ENCODE results near the gene SLC9C2. TPM values are rescaled to one million over a fixed set of nuclear protein-coding genes. Genes with fewer than 3 reads are reported as not detected.
"Not testable (repeated sequence)": the region's sequence is repeated elsewhere in the genome, so short reads cannot be mapped to it uniquely, and the experiment has no call there.

The SLC9C2 gene
- total and polyA plus RNA-seq, 2 donors (not counting 1 experiment from before 2014, with no cell fraction given), result not detected

DNA sequence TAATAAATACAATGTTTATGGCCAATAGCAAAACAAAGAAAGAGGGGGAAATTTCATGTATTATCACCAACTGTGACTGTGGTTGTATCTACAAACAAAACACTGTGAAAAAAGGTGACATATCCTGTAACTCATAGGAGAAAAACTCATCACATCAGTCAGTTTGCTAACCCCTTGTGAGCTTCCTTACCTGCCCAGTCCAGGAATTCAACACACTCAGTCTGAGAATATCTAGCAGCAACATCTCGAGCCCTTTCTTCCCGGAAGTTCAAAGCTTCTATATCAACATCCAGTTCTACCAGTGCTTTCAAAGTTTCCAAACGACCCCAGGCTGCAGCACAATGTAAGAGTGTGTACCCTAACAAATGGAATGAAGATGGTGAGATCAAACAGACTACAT, 43.8 kb upstream of the SLC9C2 start:
- DNase-seq (ENCODE audit: low read depth in 2 of 2), result no peak
- Histone ChIP-seq H3K27me3 (ENCODE audit: control insufficient read depth, insufficient read depth, low read length) (no peaks in the 10 kb centered on the region), H3K4me2 (ENCODE audit: extremely low read depth, insufficient read depth, low read length) (no peak overlapping the region), H3K27ac (ENCODE audit: insufficient read depth, low read length) (no peak overlapping the region), H3K9me3 (ENCODE audit: control insufficient read depth, insufficient read depth, low read depth, low read length) (no peaks in the 10 kb centered on the region), H4K20me1 (ENCODE audit: control insufficient read depth, extremely low read depth, insufficient read depth, low read length) (no peaks in the 10 kb centered on the region), H2AFZ (ENCODE audit: low read length) (no peak overlapping the region), H3K9ac (ENCODE audit: insufficient read depth, low read length) (no peak overlapping the region), H3K36me3 (ENCODE audit: control insufficient read depth, insufficient read depth, low read length) (no peaks in the 10 kb centered on the region), H3K4me1 (ENCODE audit: control insufficient read depth, extremely low read depth, insufficient read depth, low read length) (no peaks in the 10 kb centered on the region), H3K4me3 (replicated peaks in 1 of 4; ENCODE audit: control extremely low read depth in 1 of 4, insufficient read depth in 1 of 4, low read depth in 3 of 4, low read length in 4 of 4) (no peak overlapping the region), H3K79me2 (ENCODE audit: control insufficient read depth, insufficient read depth, low read length) (no peaks in the 10 kb centered on the region)
- TF ChIP-seq, protein P1, sequence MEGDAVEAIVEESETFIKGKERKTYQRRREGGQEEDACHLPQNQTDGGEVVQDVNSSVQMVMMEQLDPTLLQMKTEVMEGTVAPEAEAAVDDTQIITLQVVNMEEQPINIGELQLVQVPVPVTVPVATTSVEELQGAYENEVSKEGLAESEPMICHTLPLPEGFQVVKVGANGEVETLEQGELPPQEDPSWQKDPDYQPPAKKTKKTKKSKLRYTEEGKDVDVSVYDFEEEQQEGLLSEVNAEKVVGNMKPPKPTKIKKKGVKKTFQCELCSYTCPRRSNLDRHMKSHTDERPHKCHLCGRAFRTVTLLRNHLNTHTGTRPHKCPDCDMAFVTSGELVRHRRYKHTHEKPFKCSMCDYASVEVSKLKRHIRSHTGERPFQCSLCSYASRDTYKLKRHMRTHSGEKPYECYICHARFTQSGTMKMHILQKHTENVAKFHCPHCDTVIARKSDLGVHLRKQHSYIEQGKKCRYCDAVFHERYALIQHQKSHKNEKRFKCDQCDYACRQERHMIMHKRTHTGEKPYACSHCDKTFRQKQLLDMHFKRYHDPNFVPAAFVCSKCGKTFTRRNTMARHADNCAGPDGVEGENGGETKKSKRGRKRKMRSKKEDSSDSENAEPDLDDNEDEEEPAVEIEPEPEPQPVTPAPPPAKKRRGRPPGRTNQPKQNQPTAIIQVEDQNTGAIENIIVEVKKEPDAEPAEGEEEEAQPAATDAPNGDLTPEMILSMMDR (conservative IDR thresholded peaks at IDR 0.05 in 1 of 2, IDR thresholded peaks at IDR 0.05 in 1 of 2; ENCODE audit: low read depth in 1 of 2, low read length in 2 of 2), result no peak
- no peak for TF ChIP-seq EZH2 (IDR thresholded peaks at IDR 0.05; ENCODE audit: low read length, missing control alignments)

DNA sequence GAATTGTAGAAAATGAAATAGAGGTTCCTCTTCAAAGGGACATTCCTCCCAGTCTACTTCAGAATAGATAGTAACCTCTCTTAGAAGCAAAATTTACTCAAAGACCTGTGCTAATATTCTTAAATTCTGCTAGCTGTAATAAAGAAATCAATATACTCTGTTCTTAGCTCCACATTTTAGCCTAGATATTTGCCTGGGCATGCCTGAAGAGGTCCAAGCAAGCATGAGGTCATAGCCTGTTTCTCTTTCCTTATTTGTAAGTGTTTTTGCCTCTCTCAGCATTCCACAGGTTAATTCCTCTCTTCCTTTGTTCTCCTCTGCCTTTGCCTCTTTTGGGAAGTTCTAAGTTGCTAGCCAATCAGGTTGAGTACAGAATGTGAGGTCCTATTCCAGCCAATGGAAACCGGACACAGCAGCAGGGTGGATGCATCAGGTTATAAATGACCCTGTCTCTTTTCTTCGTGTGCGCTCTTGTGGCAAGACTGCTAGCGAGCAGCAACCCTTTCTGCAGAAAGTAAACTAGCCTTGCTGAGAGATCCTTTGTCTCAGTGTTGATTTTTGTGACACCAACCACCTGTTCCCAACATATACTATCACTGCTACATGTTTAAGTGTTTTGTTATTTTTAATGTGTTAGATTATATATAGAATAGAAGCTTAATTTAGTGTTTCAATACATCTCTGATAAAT, 39.7 kb upstream of the SLC9C2 start:
- DNase-seq (ENCODE audit: low read depth in 2 of 2), result peak; percentile 7 to 25
- H3K4me2 ChIP-seq (ENCODE audit: extremely low read depth, insufficient read depth, low read length), result not testable (repeated sequence)

DNA sequence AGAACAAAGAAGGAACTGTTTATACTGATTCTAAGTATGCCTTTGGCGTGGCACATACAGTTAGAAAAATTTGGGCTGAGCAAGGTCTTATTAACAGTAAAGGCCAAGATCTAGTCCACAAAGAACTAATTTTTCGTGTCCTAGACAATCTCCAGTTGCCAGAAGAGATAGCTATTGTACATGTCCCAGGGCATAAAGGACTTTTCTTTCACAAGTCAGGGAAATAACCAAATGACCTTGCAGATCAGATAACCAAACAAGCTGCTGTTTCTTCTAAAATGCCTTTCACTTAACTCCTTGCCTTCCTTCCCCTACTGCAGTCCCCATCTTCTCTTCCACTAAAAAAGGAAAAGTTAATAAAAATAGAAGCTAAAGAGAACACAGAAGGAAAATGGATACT, 36.2 kb upstream of the SLC9C2 start:
- H3K27ac ChIP-seq (ENCODE audit: insufficient read depth, low read length), result no peak overlapping the region
- no peak overlapping the region for H3K4me3 ChIP-seq (replicated peaks in 1 of 4; ENCODE audit: control extremely low read depth in 1 of 4, insufficient read depth in 1 of 4, low read depth in 3 of 4, low read length in 4 of 4)
- no peak for DNase-seq (ENCODE audit: low read depth in 2 of 2)
- H3K9me3 ChIP-seq (ENCODE audit: control insufficient read depth, insufficient read depth, low read depth, low read length), result no peaks in the 10 kb centered on the region
- no peak overlapping the region for H2AFZ ChIP-seq (ENCODE audit: low read length)
- no peaks in the 10 kb centered on the region for H3K27me3 ChIP-seq (ENCODE audit: control insufficient read depth, insufficient read depth, low read length)
- no peak overlapping the region for H3K4me2 ChIP-seq (ENCODE audit: extremely low read depth, insufficient read depth, low read length)
- no peaks in the 10 kb centered on the region for H3K4me1 ChIP-seq (ENCODE audit: control insufficient read depth, extremely low read depth, insufficient read depth, low read length)
- H3K9ac ChIP-seq (ENCODE audit: insufficient read depth, low read length), result no peak overlapping the region
- H4K20me1 ChIP-seq (ENCODE audit: control insufficient read depth, extremely low read depth, insufficient read depth, low read length), result no peaks in the 10 kb centered on the region
- no peaks in the 10 kb centered on the region for H3K79me2 ChIP-seq (ENCODE audit: control insufficient read depth, insufficient read depth, low read length)
- H3K36me3 ChIP-seq (ENCODE audit: control insufficient read depth, insufficient read depth, low read length), result no peaks in the 10 kb centered on the region
- no peak for TF ChIP-seq EZH2 (IDR thresholded peaks at IDR 0.05; ENCODE audit: low read length, missing control alignments)
- TF ChIP-seq, protein P1 (conservative IDR thresholded peaks at IDR 0.05 in 1 of 2, IDR thresholded peaks at IDR 0.05 in 1 of 2; ENCODE audit: low read depth in 1 of 2, low read length in 2 of 2), result no peak

More for the DNA sequence above, 39.7 kb upstream of the SLC9C2 start:
- not testable (repeated sequence) for H2AFZ ChIP-seq (ENCODE audit: low read length); H3K4me1 ChIP-seq (ENCODE audit: control insufficient read depth, extremely low read depth, insufficient read depth, low read length); H3K9me3 ChIP-seq (ENCODE audit: control insufficient read depth, insufficient read depth, low read depth, low read length); H3K9ac ChIP-seq (ENCODE audit: insufficient read depth, low read length); H3K27me3 ChIP-seq (ENCODE audit: control insufficient read depth, insufficient read depth, low read length); H3K4me3 ChIP-seq (replicated peaks in 1 of 4; ENCODE audit: control extremely low read depth in 1 of 4, insufficient read depth in 1 of 4, low read depth in 3 of 4, low read length in 4 of 4); H3K27ac ChIP-seq (ENCODE audit: insufficient read depth, low read length); H3K36me3 ChIP-seq (ENCODE audit: control insufficient read depth, insufficient read depth, low read length); H3K79me2 ChIP-seq (ENCODE audit: control insufficient read depth, insufficient read depth, low read length); H4K20me1 ChIP-seq (ENCODE audit: control insufficient read depth, extremely low read depth, insufficient read depth, low read length)
